Eye (tissue), 1 donor: ENCODE data around the gene MIOS.

Experiments used
- DNase-seq: peaks from one replicate; pipeline ENCODE4 v3.0.0-alpha.2; 2015

The MIOS gene

GRCh38 chr7:7584653-7585052, 18.0 kb downstream of the MIOS start:
- no peak for DNase-seq

GRCh38 chr7:7585241-7585928, 18.7 kb downstream of the MIOS start:
- DNase-seq, result no peak

GRCh38 chr7:7595451-7595850, 28.8 kb downstream of the MIOS start:
- peak; percentile 54 for DNase-seq

GRCh38 chr7:7596176-7596575, 29.5 kb downstream of the MIOS start:
- no peak for DNase-seq

- no peak for DNase-seq
Measured at GRCh38 chr7:7607010-7607409, 40.3 kb downstream of the MIOS start.

GRCh38 chr7:7609330-7609729, 42.6 kb downstream of the MIOS start:
- no peak for DNase-seq

GRCh38 chr7:7612519-7612918, 45.8 kb downstream of the MIOS start:
- DNase-seq, result no peak

GRCh38 chr7:7613210-7613609, 46.5 kb downstream of the MIOS start:
- no peak for DNase-seq

- no peak for DNase-seq
Measured at GRCh38 chr7:7614018-7614741, 47.5 kb downstream of the MIOS start.

- DNase-seq, result no peak
Measured at GRCh38 chr7:7617550-7617949, 50.9 kb downstream of the MIOS start.

GRCh38 chr7:7618410-7618809, 51.7 kb downstream of the MIOS start:
- no peak for DNase-seq

- DNase-seq, result no peak
Measured at GRCh38 chr7:7620236-7620635, 53.6 kb downstream of the MIOS start.

GRCh38 chr7:7620644-7621210, 54.0 kb downstream of the MIOS start:
- no peak for DNase-seq

GRCh38 chr7:7628476-7628875, 61.8 kb downstream of the MIOS start:
- DNase-seq, result no peak

- DNase-seq, result no peak
Measured at GRCh38 chr7:7630626-7631329, 64.1 kb downstream of the MIOS start.

- DNase-seq, result no peak
Measured at GRCh38 chr7:7639421-7639820, 72.7 kb downstream of the MIOS start.

GRCh38 chr7:7639847-7640220, 73.2 kb downstream of the MIOS start:
- no peak for DNase-seq

- DNase-seq, result peak; percentile 99
Measured at GRCh38 chr7:7640221-7641128, 73.8 kb downstream of the MIOS start, which contains the start of gene UMAD1. Gene UMAD1, plus strand, starts transcription at chr7:7640752. Its CDS starts 32,620 bp downstream, at chr7:7673372.

GRCh38 chr7:7641129-7641663, 74.5 kb downstream of the MIOS start:
- no peak for DNase-seq

GRCh38 chr7:7642081-7642480, 75.4 kb downstream of the MIOS start:
- no peak for DNase-seq

GRCh38 chr7:7647495-7648036, 80.9 kb downstream of the MIOS start:
- DNase-seq, result no peak

GRCh38 chr7:7650682-7651206, 84.1 kb downstream of the MIOS start:
- DNase-seq, result no peak
